ENCODE measurements around the gene C1orf56.

Gene C1orf56

DNA sequence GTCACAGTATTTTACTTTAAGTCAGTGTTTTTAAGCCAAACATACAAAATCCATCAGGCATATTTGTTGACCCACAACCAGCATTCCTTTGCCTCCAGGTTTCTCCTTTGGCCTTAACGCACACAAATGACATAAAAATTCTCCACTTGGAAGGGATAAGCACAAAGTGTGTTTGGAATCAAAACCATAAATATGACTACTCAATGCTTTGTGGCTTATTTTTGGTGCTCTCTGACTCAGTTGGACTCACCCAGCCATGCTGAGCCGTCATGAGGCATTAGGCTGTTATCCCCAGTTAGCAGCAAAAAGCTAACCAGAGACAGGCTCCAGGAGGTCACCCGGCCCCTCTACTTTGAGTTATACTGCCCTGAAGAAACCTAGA is 38.4 kb upstream of the C1orf56 start:
- DNase-seq (ENCODE audit: low read depth) = peak; percentile 12
- H3K4me3 ChIP-seq (ENCODE audit: low read length) = peak overlapping the region; percentile 75
- TF ChIP-seq, protein P1, sequence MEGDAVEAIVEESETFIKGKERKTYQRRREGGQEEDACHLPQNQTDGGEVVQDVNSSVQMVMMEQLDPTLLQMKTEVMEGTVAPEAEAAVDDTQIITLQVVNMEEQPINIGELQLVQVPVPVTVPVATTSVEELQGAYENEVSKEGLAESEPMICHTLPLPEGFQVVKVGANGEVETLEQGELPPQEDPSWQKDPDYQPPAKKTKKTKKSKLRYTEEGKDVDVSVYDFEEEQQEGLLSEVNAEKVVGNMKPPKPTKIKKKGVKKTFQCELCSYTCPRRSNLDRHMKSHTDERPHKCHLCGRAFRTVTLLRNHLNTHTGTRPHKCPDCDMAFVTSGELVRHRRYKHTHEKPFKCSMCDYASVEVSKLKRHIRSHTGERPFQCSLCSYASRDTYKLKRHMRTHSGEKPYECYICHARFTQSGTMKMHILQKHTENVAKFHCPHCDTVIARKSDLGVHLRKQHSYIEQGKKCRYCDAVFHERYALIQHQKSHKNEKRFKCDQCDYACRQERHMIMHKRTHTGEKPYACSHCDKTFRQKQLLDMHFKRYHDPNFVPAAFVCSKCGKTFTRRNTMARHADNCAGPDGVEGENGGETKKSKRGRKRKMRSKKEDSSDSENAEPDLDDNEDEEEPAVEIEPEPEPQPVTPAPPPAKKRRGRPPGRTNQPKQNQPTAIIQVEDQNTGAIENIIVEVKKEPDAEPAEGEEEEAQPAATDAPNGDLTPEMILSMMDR (conservative IDR thresholded peaks at IDR 0.05; ENCODE audit: low read depth, low read length) = no peak

DNA sequence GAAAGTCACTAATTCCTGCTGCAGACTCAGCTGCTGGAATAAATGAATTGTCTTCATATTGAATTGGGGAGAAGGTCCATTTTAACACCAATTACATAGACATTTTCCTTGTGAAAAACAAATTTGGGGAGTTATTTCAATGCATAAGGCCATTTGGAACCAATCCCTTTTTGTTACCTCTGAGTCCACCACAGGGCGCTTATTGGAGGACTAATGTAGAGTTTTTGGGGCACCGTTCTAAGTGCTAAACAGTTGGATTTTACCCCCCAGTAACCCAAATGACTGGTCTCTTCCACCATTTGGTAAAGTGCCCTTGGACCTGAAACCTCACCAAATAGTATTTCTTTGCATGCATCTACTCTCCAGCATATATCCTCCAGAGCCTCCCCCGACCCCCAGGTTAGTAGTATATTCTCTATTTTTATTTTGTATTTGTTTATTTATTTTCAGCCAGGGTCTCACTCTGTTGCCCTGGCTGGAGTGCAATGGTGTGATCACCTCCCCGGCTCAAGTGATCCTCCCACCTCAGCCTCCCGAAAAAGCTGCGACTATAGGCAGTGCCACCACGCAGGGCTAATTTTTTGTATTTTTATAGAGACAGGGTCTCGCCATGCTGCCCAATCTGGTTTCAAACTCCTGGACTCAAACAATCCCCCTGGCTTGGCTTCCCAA is 37.7 kb upstream of the C1orf56 start:
- TF ChIP-seq, protein P1 (conservative IDR thresholded peaks at IDR 0.05; ENCODE audit: low read depth, low read length) = no peak
- no peak overlapping the region for H3K4me3 ChIP-seq (ENCODE audit: low read length)
- no peak for DNase-seq (ENCODE audit: low read depth)

DNA sequence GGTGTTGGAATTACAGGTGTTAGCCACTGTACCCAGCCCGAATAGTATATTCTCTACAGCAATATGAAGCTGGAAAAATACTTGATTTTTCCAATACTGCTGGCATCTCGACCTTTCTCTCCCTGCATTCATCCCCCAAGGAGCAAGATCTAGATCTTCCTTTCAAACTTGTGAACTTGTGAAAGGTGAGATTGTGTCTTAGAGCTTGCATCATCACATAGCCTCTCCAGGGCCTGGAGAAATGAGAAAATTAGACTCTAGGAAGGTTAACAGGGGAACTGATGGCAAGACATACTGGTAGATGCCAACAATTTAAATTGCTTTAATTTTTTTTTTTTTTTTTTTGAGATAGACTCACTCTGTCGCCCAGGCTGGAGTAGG is 37.2 kb upstream of the C1orf56 start:
- DNase-seq (ENCODE audit: low read depth) = no peak
- TF ChIP-seq, protein P1 (conservative IDR thresholded peaks at IDR 0.05; ENCODE audit: low read depth, low read length) = no peak
- H3K4me3 ChIP-seq (ENCODE audit: low read length) = no peak overlapping the region

DNA sequence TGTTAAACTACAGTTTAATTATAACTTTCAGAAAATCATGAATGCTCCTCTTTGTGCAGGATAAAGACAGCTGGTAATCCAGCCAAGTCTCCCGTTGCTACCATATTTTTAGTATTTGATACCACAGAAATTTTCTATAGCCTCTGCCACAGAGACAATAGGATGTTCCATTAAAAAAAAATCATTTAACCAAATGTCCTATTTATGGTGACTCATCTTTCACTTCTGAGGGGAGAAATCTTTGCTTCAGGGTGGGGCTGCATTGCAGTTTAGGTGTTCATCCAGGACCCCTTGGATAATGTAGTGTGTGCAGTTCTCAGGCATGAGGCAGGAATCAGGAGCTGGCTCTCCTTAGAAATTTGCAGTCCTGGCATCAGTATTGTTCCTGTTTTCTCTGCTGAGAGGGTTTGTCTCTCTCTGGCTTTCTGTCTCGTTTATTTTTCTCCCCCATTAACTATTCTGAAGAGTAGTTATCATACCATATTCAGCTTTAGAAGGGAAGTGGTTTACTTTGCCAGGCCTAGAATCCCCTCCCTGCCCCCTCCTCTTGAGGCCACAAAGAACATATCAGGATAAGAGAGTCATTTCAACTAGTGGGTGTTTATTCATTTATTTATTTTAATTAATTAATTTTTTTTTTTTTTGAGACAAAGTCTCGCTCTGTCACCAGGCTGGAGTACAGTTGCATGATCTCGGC is 36.2 kb upstream of the C1orf56 start:
- no peak overlapping the region for H3K4me3 ChIP-seq (ENCODE audit: low read length)
- TF ChIP-seq, protein P1 (conservative IDR thresholded peaks at IDR 0.05; ENCODE audit: low read depth, low read length) = no peak
- DNase-seq (ENCODE audit: low read depth) = no peak

DNA sequence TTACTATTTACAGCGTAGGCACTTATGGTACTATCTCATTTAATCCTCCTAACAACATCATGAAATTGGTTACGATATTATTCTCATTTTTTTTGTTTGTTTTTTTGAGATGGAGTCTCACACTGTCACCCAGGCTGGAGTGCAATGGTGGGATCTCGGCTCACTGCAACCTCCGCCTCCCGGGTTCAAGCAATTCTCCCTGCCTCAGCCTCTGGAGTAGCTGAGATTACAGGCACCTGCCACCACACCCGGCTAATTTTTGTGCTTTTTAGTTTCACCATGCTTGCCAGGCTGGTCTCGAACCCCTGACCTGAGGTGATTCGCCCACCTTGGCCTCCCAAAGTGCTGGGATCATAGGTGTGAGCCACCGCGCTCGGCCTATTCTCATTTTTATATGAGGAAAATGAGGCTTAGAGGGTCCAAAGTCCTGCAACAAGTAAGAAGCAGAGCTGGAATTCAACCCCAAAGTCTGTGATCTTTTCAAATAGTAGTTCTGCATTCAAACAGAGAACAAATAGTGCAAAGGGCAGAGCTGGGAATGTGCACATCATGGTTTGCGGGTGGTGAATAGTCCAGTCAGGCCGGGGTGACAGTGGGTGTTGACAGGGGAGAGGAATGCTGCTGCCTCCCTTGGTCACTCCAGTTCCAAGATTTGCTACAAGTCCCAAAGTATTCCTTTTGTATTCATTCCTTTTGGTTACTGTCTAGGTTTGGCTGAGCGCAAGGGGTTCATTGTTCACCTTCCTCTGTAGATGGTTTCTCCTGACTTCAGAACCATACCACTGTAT is 34.7 kb upstream of the C1orf56 start:
- DNase-seq (ENCODE audit: low read depth) = no peak
- TF ChIP-seq, protein P1 (conservative IDR thresholded peaks at IDR 0.05; ENCODE audit: low read depth, low read length) = no peak
- no peak overlapping the region for H3K4me3 ChIP-seq (ENCODE audit: low read length)

DNA sequence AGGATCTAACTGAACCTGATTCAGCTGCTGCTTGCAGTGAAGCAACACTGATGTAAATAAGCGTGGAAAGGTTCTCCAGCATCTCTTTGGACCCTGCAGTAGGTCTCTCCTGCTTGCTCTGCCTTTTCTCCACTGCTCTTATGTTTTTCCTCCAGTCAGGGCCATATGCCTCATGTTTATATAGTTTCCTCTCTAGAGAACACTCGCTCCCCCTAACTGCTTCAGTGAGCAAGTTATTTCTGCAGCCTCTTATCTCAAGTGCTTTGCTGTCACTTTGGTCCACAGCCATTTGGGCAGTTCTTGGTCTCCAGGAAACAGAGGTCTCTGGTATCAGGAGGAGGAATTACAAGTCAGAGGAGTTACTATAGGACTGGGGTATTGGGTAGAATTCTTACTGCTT is 34.0 kb upstream of the C1orf56 start:
- TF ChIP-seq, protein P1 (conservative IDR thresholded peaks at IDR 0.05; ENCODE audit: low read depth, low read length) = no peak
- no peak for DNase-seq (ENCODE audit: low read depth)
- no peak overlapping the region for H3K4me3 ChIP-seq (ENCODE audit: low read length)

Measured in retinal pigment epithelial cell (primary cell).